CMK (cell line): ENCODE results near the gene SCP2D1.

ENCODE experiments used
- DNase-seq: peaks from one replicate; pipeline ENCODE4 v3.0.0-alpha.2; 2010; ENCODE audit warnings: low read depth

SCP2D1 gene

DNA sequence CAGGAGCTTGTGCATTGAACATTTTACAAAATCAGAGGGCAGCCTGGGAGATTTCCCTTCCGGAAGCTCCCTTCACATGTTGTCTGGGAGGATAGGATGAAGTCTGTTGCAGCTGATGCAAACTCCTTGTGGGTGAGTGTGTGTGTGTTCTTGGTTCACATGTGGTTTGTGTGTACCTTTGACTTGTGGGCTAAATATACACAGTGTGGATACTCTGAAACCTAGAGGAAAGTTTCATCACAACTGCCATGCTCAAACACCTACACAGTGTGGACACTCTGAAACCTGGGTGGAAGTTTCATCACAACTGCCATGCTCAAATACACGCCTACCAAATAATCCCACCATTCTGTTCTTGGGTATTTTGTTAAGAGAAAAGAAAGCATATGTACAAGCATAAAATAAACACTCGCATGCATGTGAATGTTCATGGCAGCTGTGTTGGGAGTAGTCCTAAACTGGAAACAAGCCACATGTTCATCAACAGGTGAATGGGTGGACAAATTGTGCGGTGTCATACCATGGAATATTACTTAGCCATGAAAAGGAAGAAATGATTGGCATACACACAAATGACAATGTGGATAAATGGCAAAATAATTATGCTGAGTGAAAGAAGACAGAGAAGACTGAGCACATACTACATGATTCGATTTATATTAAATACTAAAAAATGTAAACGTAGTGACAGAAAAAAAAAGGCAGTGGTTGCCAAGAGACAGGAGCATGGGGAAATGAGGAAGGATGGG, 1.8 kb downstream of the SCP2D1 start:
- no peak for DNase-seq

- DNase-seq, result no peak
Observed at GRCh38 chr20:18822832-18823231, 9.2 kb downstream of the SCP2D1 start.

DNA sequence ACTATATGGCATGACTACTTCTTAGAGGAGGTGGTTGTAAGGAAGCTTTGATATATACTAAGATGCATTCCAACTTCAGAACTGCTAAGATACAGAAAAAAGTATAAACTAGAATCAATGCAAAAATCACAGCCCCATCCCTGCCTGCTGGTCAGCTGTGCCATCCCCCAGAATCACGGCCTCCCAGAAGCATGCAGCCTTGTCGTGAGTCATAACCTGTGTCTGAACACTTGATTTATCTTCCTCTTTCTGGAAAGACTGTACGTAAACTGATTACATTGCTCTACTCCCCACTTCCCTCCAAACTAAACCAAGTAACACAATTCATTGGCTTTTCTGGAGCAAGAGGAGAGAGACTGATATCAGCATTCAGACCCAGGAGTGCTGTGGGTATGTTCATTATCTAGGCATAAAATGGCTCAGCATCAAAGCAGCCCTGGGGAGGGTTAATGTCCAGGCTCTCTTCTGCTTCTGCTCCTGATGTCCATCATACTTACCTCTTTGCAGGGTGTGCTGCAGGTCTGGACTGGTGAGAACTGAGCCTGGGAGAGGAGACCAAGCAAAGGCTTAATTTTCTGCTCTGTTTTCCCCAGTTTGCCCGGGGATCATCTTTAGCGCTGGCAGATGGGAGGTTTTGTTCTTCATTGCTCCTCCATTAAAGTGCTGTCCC, 18.4 kb downstream of the SCP2D1 start:
- no peak for DNase-seq

DNA sequence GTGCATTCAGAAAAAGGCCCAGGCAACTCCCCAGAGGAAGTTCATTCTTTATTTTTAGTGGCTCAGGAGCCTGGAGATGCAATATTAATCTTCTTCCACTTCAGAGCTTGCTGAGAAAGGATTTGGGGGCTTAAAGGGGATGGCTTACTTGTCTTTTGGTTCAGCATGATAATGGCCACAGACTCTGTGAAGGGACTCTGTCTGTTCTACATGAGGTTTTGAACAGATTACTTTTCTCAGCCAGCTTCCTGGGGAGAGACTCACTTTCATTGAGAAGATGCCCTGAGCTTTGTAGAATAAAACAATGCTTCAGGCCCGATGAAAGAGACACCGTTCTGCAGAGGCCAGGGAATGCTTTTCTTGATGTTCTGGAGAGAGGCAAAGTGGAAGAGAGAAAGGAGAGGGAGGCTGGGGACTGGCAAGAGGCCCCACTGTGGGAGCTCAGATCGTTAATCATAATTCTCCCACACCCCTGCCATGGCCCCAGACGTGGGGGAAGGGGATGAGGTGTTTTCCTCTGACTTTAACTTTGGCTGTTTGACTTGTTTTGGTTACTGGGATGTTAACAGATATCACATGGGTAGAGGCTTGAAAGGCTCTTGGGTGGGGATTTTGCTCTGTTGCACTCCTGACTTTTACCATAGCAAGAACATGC, 19.1 kb downstream of the SCP2D1 start:
- DNase-seq, result no peak

- DNase-seq, result no peak
Observed at GRCh38 chr20:18835466-18836256, 22.1 kb downstream of the SCP2D1 start.

- no peak for DNase-seq
Observed at GRCh38 chr20:18837718-18838117, 24.1 kb downstream of the SCP2D1 start.

GRCh38 chr20:18839507-18840247, 26.1 kb downstream of the SCP2D1 start:
- no peak for DNase-seq

GRCh38 chr20:18840248-18840645, 26.7 kb downstream of the SCP2D1 start:
- no peak for DNase-seq

GRCh38 chr20:18845017-18845416, 31.4 kb downstream of the SCP2D1 start:
- DNase-seq, result no peak

DNA sequence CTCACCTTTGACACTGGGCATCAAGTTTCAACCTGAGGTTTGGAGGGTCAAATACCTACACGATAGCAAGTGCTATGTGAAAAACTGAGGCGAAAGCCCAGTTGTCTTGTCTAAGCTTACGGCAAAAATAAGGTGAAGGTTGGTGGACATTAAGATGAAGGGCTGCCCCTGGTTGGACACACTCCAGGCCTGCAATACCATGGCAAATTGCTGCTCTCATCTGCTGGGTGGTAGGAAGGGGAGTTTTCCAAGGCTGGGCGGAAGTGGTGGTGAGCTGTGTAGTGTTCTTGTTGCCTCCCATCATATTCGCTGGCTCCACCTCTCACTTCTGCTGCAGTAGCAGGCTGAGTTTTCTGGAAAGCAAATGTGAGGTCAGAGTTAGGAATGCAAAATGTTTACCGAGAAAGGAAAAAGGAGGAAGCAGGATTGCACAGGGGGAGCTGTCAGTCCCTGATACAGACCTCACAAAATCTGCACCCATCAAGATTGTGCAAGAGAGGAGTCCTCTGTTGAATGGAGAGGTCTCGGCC, 33.7 kb downstream of the SCP2D1 start:
- no peak for DNase-seq

DNA sequence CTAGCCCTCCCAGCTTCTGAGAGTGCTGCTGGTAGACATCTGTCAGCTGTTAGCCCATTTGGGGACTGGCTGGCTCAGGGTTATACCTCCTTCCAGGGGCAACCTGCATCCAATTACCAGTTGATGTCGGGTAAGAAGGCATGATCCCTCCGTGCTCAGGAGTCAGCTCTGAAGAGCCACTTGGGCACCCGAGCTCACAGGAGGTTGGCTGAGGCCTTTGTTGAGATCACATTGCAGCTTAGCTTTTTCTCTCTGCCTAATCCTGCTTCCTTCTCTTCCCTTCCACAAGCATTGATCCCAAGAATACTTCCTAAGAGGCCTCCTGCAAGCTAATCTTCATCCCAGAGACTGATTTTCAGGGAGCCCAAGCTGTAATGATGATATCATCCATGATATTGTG, 35.5 kb downstream of the SCP2D1 start:
- DNase-seq, result no peak

- no peak for DNase-seq
Observed at GRCh38 chr20:18851629-18852028, 38.0 kb downstream of the SCP2D1 start.

- no peak for DNase-seq
Observed at GRCh38 chr20:18852318-18852717, 38.7 kb downstream of the SCP2D1 start.

GRCh38 chr20:18853216-18853615, 39.6 kb downstream of the SCP2D1 start:
- DNase-seq, result no peak

DNA sequence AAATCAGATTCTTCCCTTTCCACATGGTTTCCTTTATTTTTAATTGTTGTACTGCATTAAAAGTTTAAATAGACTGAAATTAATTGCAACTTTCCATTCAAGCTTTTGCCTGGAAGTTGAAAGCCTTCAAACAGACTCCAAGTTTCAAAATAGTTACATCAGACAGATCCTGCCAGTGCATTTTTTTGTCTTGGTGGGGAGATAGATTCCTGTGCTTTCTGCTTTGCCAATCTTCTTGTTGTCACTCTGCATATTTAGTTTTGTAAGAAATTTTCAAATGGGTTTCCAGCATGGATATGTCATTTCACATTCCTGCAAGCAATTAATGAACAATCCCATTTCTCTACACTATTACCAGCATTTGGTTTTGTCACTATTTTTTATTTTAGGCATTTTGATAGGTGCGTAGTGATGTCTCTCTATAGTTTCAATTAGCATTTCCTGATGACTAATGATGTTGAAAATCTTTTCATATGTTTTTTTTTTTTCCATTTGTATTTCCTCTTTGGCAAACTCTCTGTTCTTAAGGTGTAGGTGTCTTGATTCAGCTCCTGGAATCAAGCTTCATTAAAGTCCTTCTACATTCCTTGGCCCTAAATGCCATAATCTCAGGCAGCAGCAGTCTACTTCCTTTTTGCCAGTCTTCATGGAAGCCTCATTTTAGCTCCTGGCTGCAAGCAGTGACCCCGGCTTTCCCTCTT, 40.5 kb downstream of the SCP2D1 start:
- DNase-seq, result no peak

GRCh38 chr20:18855882-18856281, 42.3 kb downstream of the SCP2D1 start:
- DNase-seq, result no peak

- DNase-seq, result no peak
Observed at GRCh38 chr20:18856873-18857272, 43.3 kb downstream of the SCP2D1 start.

DNA sequence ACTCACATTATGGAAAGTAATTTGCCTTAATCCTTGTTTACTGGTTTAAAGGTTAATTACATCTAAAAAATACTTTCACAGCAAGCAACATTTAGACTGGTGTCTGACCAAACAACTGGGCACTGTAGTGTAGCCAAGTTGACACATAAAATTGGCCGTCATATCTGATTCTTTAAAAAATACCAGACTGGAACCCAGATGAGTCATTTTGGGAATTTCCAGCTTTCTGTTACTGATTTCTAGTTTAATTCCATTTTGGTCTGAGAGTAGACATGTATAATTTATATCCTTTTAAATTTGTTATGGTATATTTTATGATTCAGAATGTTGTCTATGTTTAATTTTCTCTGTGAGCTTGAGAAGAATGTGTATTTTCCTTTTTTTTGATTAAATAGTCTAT, 44.1 kb downstream of the SCP2D1 start:
- no peak for DNase-seq

DNA sequence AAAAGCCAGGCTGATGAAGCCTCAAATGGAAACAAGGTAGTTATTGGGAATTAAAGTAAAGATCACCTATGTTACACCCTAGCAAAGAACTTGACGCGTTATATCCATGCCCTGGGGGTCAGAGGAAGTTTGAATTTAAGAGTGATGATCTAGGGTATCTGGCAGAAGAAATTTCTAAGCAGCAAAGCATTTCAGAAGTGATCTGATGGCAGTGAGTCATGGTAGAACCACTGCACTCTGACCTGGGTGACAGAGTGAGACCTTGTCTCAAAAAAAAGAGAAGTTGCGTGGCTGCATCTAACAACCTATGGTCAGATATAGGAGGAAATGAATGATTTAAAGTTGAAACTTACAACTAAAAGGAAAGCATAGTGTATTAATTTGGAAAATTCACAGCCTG, 45.2 kb downstream of the SCP2D1 start:
- DNase-seq, result no peak
